ENCODE measurements around the gene NFIA. TPM values are rescaled to one million over a fixed set of nuclear protein-coding genes. Genes with fewer than 3 reads are reported as not detected.

The NFIA gene
- total and polyA plus RNA-seq, 2 donors (not counting 1 experiment from before 2014, with no cell fraction given), result 5.4 to 11.0 TPM

GRCh38 chr1:61419657-61420056 lies 337.3 kb downstream of the NFIA start:
- H3K4me1 ChIP-seq (ENCODE audit: control insufficient read depth, extremely low read depth, insufficient read depth, low read length), result no peaks in the 10 kb centered on the region
- no peaks in the 10 kb centered on the region for H3K79me2 ChIP-seq (ENCODE audit: control insufficient read depth, insufficient read depth, low read length)
- no peaks in the 10 kb centered on the region for H4K20me1 ChIP-seq (ENCODE audit: control insufficient read depth, extremely low read depth, insufficient read depth, low read length)
- H3K27ac ChIP-seq (ENCODE audit: insufficient read depth, low read length), result no peak overlapping the region
- H3K27me3 ChIP-seq (ENCODE audit: control insufficient read depth, insufficient read depth, low read length), result no peaks in the 10 kb centered on the region
- no peak overlapping the region for H3K4me2 ChIP-seq (ENCODE audit: extremely low read depth, insufficient read depth, low read length)
- H3K9me3 ChIP-seq (ENCODE audit: control insufficient read depth, insufficient read depth, low read depth, low read length), result no peaks in the 10 kb centered on the region
- DNase-seq (ENCODE audit: low read depth in 2 of 2), result no peak
- no peak overlapping the region for H3K4me3 ChIP-seq (replicated peaks in 1 of 4; ENCODE audit: control extremely low read depth in 1 of 4, insufficient read depth in 1 of 4, low read depth in 3 of 4, low read length in 4 of 4)
- H3K36me3 ChIP-seq (ENCODE audit: control insufficient read depth, insufficient read depth, low read length), result no peaks in the 10 kb centered on the region
- no peak for TF ChIP-seq EZH2 (IDR thresholded peaks at IDR 0.05; ENCODE audit: low read length, missing control alignments)
- TF ChIP-seq CTCF (conservative IDR thresholded peaks at IDR 0.05 in 1 of 2, IDR thresholded peaks at IDR 0.05 in 1 of 2; ENCODE audit: low read depth in 1 of 2, low read length in 2 of 2), result no peak
- H3K9ac ChIP-seq (ENCODE audit: insufficient read depth, low read length), result no peak overlapping the region
- H2AFZ ChIP-seq (ENCODE audit: low read length), result no peak overlapping the region

GRCh38 chr1:61420243-61420642 lies 337.9 kb downstream of the NFIA start:
- Histone ChIP-seq H3K4me3 (replicated peaks in 1 of 4; ENCODE audit: control extremely low read depth in 1 of 4, insufficient read depth in 1 of 4, low read depth in 3 of 4, low read length in 4 of 4) (no peak overlapping the region), H3K9me3 (ENCODE audit: control insufficient read depth, insufficient read depth, low read depth, low read length) (no peaks in the 10 kb centered on the region), H3K27ac (ENCODE audit: insufficient read depth, low read length) (no peak overlapping the region), H3K9ac (ENCODE audit: insufficient read depth, low read length) (no peak overlapping the region), H3K4me2 (ENCODE audit: extremely low read depth, insufficient read depth, low read length) (no peak overlapping the region), H3K36me3 (ENCODE audit: control insufficient read depth, insufficient read depth, low read length) (no peaks in the 10 kb centered on the region), H3K4me1 (ENCODE audit: control insufficient read depth, extremely low read depth, insufficient read depth, low read length) (no peaks in the 10 kb centered on the region), H4K20me1 (ENCODE audit: control insufficient read depth, extremely low read depth, insufficient read depth, low read length) (no peaks in the 10 kb centered on the region), H2AFZ (ENCODE audit: low read length) (no peak overlapping the region), H3K27me3 (ENCODE audit: control insufficient read depth, insufficient read depth, low read length) (no peaks in the 10 kb centered on the region), H3K79me2 (ENCODE audit: control insufficient read depth, insufficient read depth, low read length) (no peaks in the 10 kb centered on the region)
- no peak for TF ChIP-seq CTCF (conservative IDR thresholded peaks at IDR 0.05 in 1 of 2, IDR thresholded peaks at IDR 0.05 in 1 of 2; ENCODE audit: low read depth in 1 of 2, low read length in 2 of 2)
- no peak for TF ChIP-seq EZH2 (IDR thresholded peaks at IDR 0.05; ENCODE audit: low read length, missing control alignments)
- no peak for DNase-seq (ENCODE audit: low read depth in 2 of 2)

GRCh38 chr1:61420909-61421835 lies 338.8 kb downstream of the NFIA start:
- no peak overlapping the region for H3K4me3 ChIP-seq (replicated peaks in 1 of 4; ENCODE audit: control extremely low read depth in 1 of 4, insufficient read depth in 1 of 4, low read depth in 3 of 4, low read length in 4 of 4)
- H3K4me1 ChIP-seq (ENCODE audit: control insufficient read depth, extremely low read depth, insufficient read depth, low read length), result no peaks in the 10 kb centered on the region
- H3K27ac ChIP-seq (ENCODE audit: insufficient read depth, low read length), result no peak overlapping the region
- H2AFZ ChIP-seq (ENCODE audit: low read length), result no peak overlapping the region
- no peaks in the 10 kb centered on the region for H4K20me1 ChIP-seq (ENCODE audit: control insufficient read depth, extremely low read depth, insufficient read depth, low read length)
- DNase-seq (ENCODE audit: low read depth in 2 of 2), result no peak
- TF ChIP-seq EZH2 (IDR thresholded peaks at IDR 0.05; ENCODE audit: low read length, missing control alignments) (no peak), CTCF (conservative IDR thresholded peaks at IDR 0.05 in 1 of 2, IDR thresholded peaks at IDR 0.05 in 1 of 2; ENCODE audit: low read depth in 1 of 2, low read length in 2 of 2) (no peak)
- no peaks in the 10 kb centered on the region for H3K9me3 ChIP-seq (ENCODE audit: control insufficient read depth, insufficient read depth, low read depth, low read length)
- H3K79me2 ChIP-seq (ENCODE audit: control insufficient read depth, insufficient read depth, low read length), result no peaks in the 10 kb centered on the region
- no peak overlapping the region for H3K4me2 ChIP-seq (ENCODE audit: extremely low read depth, insufficient read depth, low read length)
- no peak overlapping the region for H3K9ac ChIP-seq (ENCODE audit: insufficient read depth, low read length)
- H3K27me3 ChIP-seq (ENCODE audit: control insufficient read depth, insufficient read depth, low read length), result no peaks in the 10 kb centered on the region
- no peaks in the 10 kb centered on the region for H3K36me3 ChIP-seq (ENCODE audit: control insufficient read depth, insufficient read depth, low read length)

Data from fibroblast of lung (primary cell).